Progenitor cell of endocrine pancreas (in vitro differentiated cells): Measurements from ENCODE around the gene LPIN2. TPM values are rescaled to one million over a fixed set of nuclear protein-coding genes. Genes with fewer than 3 reads are reported as not detected.

Experiments used
- DNase-seq: peaks from one replicate; pipeline ENCODE4 v3.0.0; 2021; ENCODE audit warnings: low spot score; ENCODE audit not compliant: unreplicated experiment
- H3K27ac Mint-ChIP-seq: 2 replicates; pipeline ENCODE4 v1.8.0; 2021; ENCODE audit warnings: mild to moderate bottlenecking, moderate library complexity, mixed read lengths
- H3K27me3 Mint-ChIP-seq: 2 replicates; pipeline ENCODE4 v1.8.0; 2021; ENCODE audit warnings: mixed read lengths
- H3K36me3 Mint-ChIP-seq: 2 replicates; pipeline ENCODE4 v1.8.0; 2022; ENCODE audit warnings: mixed read lengths; ENCODE audit not compliant: insufficient read depth
- H3K4me1 Mint-ChIP-seq: 2 replicates; pipeline ENCODE4 v1.8.0; 2021; ENCODE audit warnings: low read depth, mixed read lengths
- H3K4me3 Mint-ChIP-seq: 2 replicates; pipeline ENCODE4 v1.8.0; 2021; ENCODE audit warnings: low read depth, mild to moderate bottlenecking, moderate library complexity, mixed read lengths
- H3K9me3 Mint-ChIP-seq: 2 replicates; pipeline ENCODE4 v1.8.0; 2021; ENCODE audit warnings: low read depth, mixed read lengths
- CTCF ChIP-seq: fragments of 200-600 bp; sonication (generic); IDR thresholded peaks from one replicate; pipeline ENCODE4 v1.5.0; 2021; ENCODE audit warnings: antibody characterized with exemption, mild to moderate bottlenecking; ENCODE audit not compliant: unreplicated experiment
- total RNA-seq: library from RNA; stranded (reverse); gene quantifications from 2 replicates; pipeline ENCODE4 v1.2.1, GENCODE V29; 2021

The LPIN2 gene
- total RNA-seq, 1 donor from 2014 or later: 25.9 TPM

GRCh38 chr18:2985628-2986027 is 27.3 kb downstream of the LPIN2 start:
- H3K27ac Mint-ChIP-seq: no peak overlapping the region
- H3K4me1 Mint-ChIP-seq: peaks cover 34% of the 10 kb centered on the region
- peak; percentile 52 for TF ChIP-seq CTCF
- no peaks in the 10 kb centered on the region for H3K27me3 Mint-ChIP-seq
- H3K9me3 Mint-ChIP-seq: no peaks in the 10 kb centered on the region
- DNase-seq: no peak
- no peak overlapping the region for H3K4me3 Mint-ChIP-seq
- peaks cover 1% of the 10 kb centered on the region for H3K36me3 Mint-ChIP-seq

GRCh38 chr18:2984703-2985261 is 28.2 kb downstream of the LPIN2 start:
- H3K4me1 Mint-ChIP-seq: peaks cover 34% of the 10 kb centered on the region
- no peak for TF ChIP-seq CTCF
- H3K36me3 Mint-ChIP-seq: no peaks in the 10 kb centered on the region
- DNase-seq: no peak
- H3K4me3 Mint-ChIP-seq: no peak overlapping the region
- H3K9me3 Mint-ChIP-seq: no peaks in the 10 kb centered on the region
- H3K27ac Mint-ChIP-seq: peak overlapping the region; percentile 24
- H3K27me3 Mint-ChIP-seq: no peaks in the 10 kb centered on the region

- Mint-ChIP-seq H3K9me3 (no peaks in the 10 kb centered on the region), H3K27me3 (no peaks in the 10 kb centered on the region), H3K4me3 (no peak overlapping the region), H3K36me3 (no peaks in the 10 kb centered on the region), H3K27ac (no peak overlapping the region), H3K4me1 (peaks cover 34% of the 10 kb centered on the region)
- no peak for DNase-seq
- no peak for TF ChIP-seq CTCF
Measured at GRCh38 chr18:2984091-2984490, 28.9 kb downstream of the LPIN2 start.

- H3K4me1 Mint-ChIP-seq: peaks cover 34% of the 10 kb centered on the region
- no peaks in the 10 kb centered on the region for H3K27me3 Mint-ChIP-seq
- H3K36me3 Mint-ChIP-seq: peaks cover under 1% of the 10 kb centered on the region
- no peak overlapping the region for H3K4me3 Mint-ChIP-seq
- H3K9me3 Mint-ChIP-seq: no peaks in the 10 kb centered on the region
- DNase-seq: no peak
- no peak overlapping the region for H3K27ac Mint-ChIP-seq
- TF ChIP-seq CTCF: no peak
Measured at GRCh38 chr18:2983296-2983695, 29.6 kb downstream of the LPIN2 start.

- DNase-seq: no peak
- Mint-ChIP-seq H3K9me3 (no peaks in the 10 kb centered on the region), H3K4me3 (no peak overlapping the region), H3K36me3 (peaks cover 2% of the 10 kb centered on the region), H3K4me1 (peaks cover 34% of the 10 kb centered on the region), H3K27me3 (no peaks in the 10 kb centered on the region), H3K27ac (no peak overlapping the region)
- TF ChIP-seq CTCF: no peak
Measured at GRCh38 chr18:2982452-2983269, 30.3 kb downstream of the LPIN2 start.
